Measurements from ENCODE around the gene VPS9D1.
"Not testable (repeated sequence)": the region's sequence is repeated elsewhere in the genome, so short reads cannot be mapped to it uniquely, and the experiment has no call there.

DNA sequence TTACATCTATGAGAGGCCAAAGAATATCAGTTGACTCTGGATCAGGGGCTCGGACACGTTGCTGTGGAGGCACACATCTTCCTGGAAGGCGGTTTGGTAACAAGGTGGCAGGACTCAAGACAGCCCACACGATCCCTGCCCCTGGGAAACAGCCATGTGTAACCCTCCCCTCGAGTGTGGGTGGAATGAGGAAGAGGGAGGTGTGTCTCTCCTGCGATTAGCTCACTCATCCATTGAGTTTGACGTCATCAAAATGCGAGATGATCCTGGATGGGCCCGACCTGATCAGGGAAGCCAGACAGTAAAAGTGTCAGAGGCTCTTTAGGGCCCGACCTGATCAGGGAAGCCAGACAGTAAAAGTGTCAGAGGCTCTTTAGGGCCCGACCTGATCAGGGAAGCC, 56.5 kb downstream of the VPS9D1 start:
- TF ChIP-seq EZH2 (IDR thresholded peaks at IDR 0.05); POLR2AphosphoS5 (IDR thresholded peaks at IDR 0.05; ENCODE audit: borderline replicate concordance, low read depth, low read length): not testable (repeated sequence)

Measured in SK-N-MC (cell line).